ENCODE data around the gene GID4.

Gene GID4

DNA sequence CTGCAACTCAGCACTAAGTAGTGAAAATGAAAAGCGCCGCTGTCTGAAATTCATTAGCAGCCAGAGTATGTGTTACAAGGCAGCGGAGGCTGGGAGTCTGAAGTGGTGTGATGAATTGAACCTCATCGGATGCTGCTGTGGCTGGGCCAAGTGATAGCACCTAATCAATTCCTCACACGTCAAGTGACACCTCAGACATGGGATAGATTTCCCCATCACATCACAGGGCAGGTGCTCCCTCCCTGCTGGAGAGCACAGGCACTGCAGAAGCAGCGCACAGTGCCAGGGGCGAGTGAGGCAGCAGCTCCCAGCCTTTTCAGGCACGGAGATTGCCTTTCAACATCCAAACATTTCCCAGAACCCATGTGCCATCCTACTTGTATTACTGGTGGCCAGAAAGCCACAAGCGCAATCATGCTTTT lies 34.3 kb upstream of the GID4 start:
- Histone ChIP-seq H3K18ac (ENCODE audit: low read depth in 1 of 2, low read length in 2 of 2) (no peak overlapping the region), H2AFZ (ENCODE audit: low read depth, low read length) (no peak overlapping the region)
- 82% methylated on average over 8 of the region's 9 CpGs for WGBS

DNA sequence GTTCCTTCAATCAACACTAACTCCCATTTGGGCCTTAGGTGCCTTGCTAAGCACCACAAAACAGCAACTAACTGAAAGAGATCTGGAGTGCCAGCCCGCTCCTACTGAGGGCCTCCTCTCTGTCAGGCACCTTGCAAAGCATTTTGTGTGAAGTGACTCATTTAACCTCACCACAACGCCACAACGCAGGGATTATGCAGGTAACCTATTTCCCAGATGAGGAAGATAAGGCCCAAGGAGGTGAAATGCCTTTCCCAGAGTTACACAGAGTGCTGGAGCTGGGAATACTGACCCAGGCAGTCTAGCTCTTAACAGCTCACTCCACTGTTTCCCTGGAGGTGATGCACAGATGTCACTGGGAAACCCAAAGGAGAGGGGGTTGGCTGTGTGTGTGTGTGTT lies 33.7 kb upstream of the GID4 start:
- 96% methylated on average over 3 of the region's 3 CpGs for WGBS
- Histone ChIP-seq H3K9me3 (ENCODE audit: control insufficient read depth, low read length) (peaks cover 4% of the 10 kb centered on the region), H3K27me3 (ENCODE audit: control insufficient read depth in 1 of 2, insufficient read depth in 1 of 2, low read length in 2 of 2) (no peaks in the 10 kb centered on the region), H3K4me3 (ENCODE audit: insufficient read depth in 1 of 2, low read depth in 1 of 2, low read length in 2 of 2) (no peak overlapping the region), H2AFZ (ENCODE audit: low read depth, low read length) (no peak overlapping the region), H3K18ac (ENCODE audit: low read depth in 1 of 2, low read length in 2 of 2) (no peak overlapping the region), H3K79me1 (replicated peaks; ENCODE audit: low read length, poor library complexity, severe bottlenecking) (no peaks in the 10 kb centered on the region), H2BK12ac (ENCODE audit: low read length in 2 of 2) (no peak overlapping the region), H2AK5ac (ENCODE audit: low read length, severe bottlenecking) (no peak overlapping the region), H3K4ac (ENCODE audit: low read depth in 1 of 2, low read length in 2 of 2) (no peak overlapping the region), H3K14ac (ENCODE audit: low read length in 2 of 2) (no peak overlapping the region), H3K27ac (ENCODE audit: low read length, poor library complexity, severe bottlenecking) (no peak overlapping the region), H4K8ac (ENCODE audit: low read length) (no peak overlapping the region), H2BK120ac (ENCODE audit: low read depth, low read length) (no peak overlapping the region), H3K23ac (ENCODE audit: low read length in 2 of 2) (no peak overlapping the region), H2BK5ac (ENCODE audit: low read depth, low read length, poor library complexity, severe bottlenecking) (no peak overlapping the region), H3K9ac (ENCODE audit: low read length) (no peak overlapping the region), H4K91ac (ENCODE audit: low read length) (no peak overlapping the region), H3K4me1 (ENCODE audit: control insufficient read depth, insufficient read depth, low read depth, low read length) (peaks cover 27% of the 10 kb centered on the region), H3K36me3 (ENCODE audit: control insufficient read depth in 1 of 2, insufficient read depth in 2 of 2, low read depth in 1 of 2, low read length in 2 of 2) (peaks cover 5 to 21% of the 10 kb centered on the region in 2 experiments), H3K4me2 (ENCODE audit: low read length, poor library complexity, severe bottlenecking) (no peak overlapping the region), H2BK15ac (ENCODE audit: low read depth, poor library complexity, severe bottlenecking) (no peak overlapping the region)
- DNase-seq = no peak

More for the DNA sequence above, 34.3 kb upstream of the GID4 start:
- Histone ChIP-seq H3K4ac (ENCODE audit: low read depth in 1 of 2, low read length in 2 of 2) (no peak overlapping the region), H2BK5ac (ENCODE audit: low read depth, low read length, poor library complexity, severe bottlenecking) (no peak overlapping the region), H3K4me1 (ENCODE audit: control insufficient read depth, insufficient read depth, low read depth, low read length) (peaks cover 24% of the 10 kb centered on the region), H4K8ac (ENCODE audit: low read length) (no peak overlapping the region), H3K27ac (ENCODE audit: low read length, poor library complexity, severe bottlenecking) (no peak overlapping the region), H2BK15ac (ENCODE audit: low read depth, poor library complexity, severe bottlenecking) (no peak overlapping the region), H2AK5ac (ENCODE audit: low read length, severe bottlenecking) (peak overlapping the region; percentile 46), H3K79me1 (replicated peaks; ENCODE audit: low read length, poor library complexity, severe bottlenecking) (no peaks in the 10 kb centered on the region), H3K4me3 (ENCODE audit: insufficient read depth in 1 of 2, low read depth in 1 of 2, low read length in 2 of 2) (no peak overlapping the region), H3K23ac (ENCODE audit: low read length in 2 of 2) (no peak overlapping the region), H3K9me3 (ENCODE audit: control insufficient read depth, low read length) (no peaks in the 10 kb centered on the region), H4K91ac (ENCODE audit: low read length) (no peak overlapping the region), H2BK120ac (ENCODE audit: low read depth, low read length) (no peak overlapping the region), H3K9ac (ENCODE audit: low read length) (no peak overlapping the region), H3K14ac (ENCODE audit: low read length in 2 of 2) (no peak overlapping the region), H3K36me3 (ENCODE audit: control insufficient read depth in 1 of 2, insufficient read depth in 2 of 2, low read depth in 1 of 2, low read length in 2 of 2) (peaks cover 5 to 18% of the 10 kb centered on the region in 2 experiments), H2BK12ac (ENCODE audit: low read length in 2 of 2) (no peak overlapping the region), H3K4me2 (ENCODE audit: low read length, poor library complexity, severe bottlenecking) (no peak overlapping the region), H3K27me3 (ENCODE audit: control insufficient read depth in 1 of 2, insufficient read depth in 1 of 2, low read length in 2 of 2) (no peaks in the 10 kb centered on the region)
- DNase-seq = no peak

DNA sequence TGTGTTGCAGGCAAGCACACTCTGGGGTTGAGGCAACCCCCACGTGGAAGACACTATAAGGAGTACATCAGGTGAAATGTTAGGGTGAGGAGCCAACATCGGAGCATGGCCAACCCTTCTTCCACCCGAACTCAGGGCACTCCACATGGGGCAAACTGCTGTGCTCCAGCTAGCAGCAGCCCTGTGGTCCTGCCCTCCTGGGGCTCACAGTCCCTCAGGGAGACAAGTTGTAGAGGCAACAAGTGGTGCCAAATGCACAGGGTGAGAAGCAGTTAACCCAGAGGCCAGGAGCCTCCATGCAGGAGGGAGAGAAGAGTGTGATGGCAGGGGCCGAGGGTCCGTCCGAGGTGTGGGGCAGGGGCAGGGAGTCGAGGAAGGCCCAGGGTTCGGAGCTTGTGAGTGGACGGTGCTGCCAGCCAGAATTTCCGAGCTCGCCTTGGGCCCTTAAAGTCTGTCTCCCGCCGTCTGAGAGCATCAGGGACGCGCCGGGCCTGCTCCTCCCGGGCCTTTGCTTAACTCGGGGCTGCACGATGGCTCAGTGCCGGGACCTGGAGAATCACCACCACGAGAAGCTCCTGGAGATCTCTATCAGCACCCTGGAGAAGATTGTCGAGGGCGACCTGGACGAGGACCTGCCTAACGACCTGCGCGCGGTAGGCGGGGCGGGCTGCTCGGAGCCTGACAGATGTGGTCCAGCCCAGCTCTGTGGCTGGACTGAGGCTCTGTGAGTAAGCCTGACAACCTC lies 32.5 kb upstream of the GID4 start:
- Histone ChIP-seq H3K23ac (ENCODE audit: low read length in 2 of 2) (no peak overlapping the region), H3K36me3 (ENCODE audit: control insufficient read depth in 1 of 2, insufficient read depth in 2 of 2, low read depth in 1 of 2, low read length in 2 of 2) (peaks cover 7 to 28% of the 10 kb centered on the region in 2 experiments), H3K18ac (ENCODE audit: low read depth in 1 of 2, low read length in 2 of 2) (no peak overlapping the region), H3K4ac (ENCODE audit: low read depth in 1 of 2, low read length in 2 of 2) (no peak overlapping the region), H2BK12ac (ENCODE audit: low read length in 2 of 2) (no peak overlapping the region), H2AFZ (ENCODE audit: low read depth, low read length) (no peak overlapping the region), H2AK5ac (ENCODE audit: low read length, severe bottlenecking) (peak overlapping the region; percentile 5), H3K27me3 (ENCODE audit: control insufficient read depth in 1 of 2, insufficient read depth in 1 of 2, low read length in 2 of 2) (no peaks in the 10 kb centered on the region), H2BK120ac (ENCODE audit: low read depth, low read length) (no peak overlapping the region), H3K4me3 (ENCODE audit: insufficient read depth in 1 of 2, low read depth in 1 of 2, low read length in 2 of 2) (no peak overlapping the region), H3K79me1 (replicated peaks; ENCODE audit: low read length, poor library complexity, severe bottlenecking) (no peaks in the 10 kb centered on the region), H4K91ac (ENCODE audit: low read length) (no peak overlapping the region), H3K9me3 (ENCODE audit: control insufficient read depth, low read length) (peaks cover 6% of the 10 kb centered on the region), H4K8ac (ENCODE audit: low read length) (no peak overlapping the region), H3K9ac (ENCODE audit: low read length) (no peak overlapping the region), H3K4me2 (ENCODE audit: low read length, poor library complexity, severe bottlenecking) (no peak overlapping the region), H2BK5ac (ENCODE audit: low read depth, low read length, poor library complexity, severe bottlenecking) (no peak overlapping the region), H3K14ac (ENCODE audit: low read length in 2 of 2) (no peak overlapping the region), H3K4me1 (ENCODE audit: control insufficient read depth, insufficient read depth, low read depth, low read length) (peaks cover 27% of the 10 kb centered on the region), H2BK15ac (ENCODE audit: low read depth, poor library complexity, severe bottlenecking) (no peak overlapping the region), H3K27ac (ENCODE audit: low read length, poor library complexity, severe bottlenecking) (no peak overlapping the region)
- WGBS = 86% methylated on average over 21 of the region's 31 CpGs
- no peak for DNase-seq

DNA sequence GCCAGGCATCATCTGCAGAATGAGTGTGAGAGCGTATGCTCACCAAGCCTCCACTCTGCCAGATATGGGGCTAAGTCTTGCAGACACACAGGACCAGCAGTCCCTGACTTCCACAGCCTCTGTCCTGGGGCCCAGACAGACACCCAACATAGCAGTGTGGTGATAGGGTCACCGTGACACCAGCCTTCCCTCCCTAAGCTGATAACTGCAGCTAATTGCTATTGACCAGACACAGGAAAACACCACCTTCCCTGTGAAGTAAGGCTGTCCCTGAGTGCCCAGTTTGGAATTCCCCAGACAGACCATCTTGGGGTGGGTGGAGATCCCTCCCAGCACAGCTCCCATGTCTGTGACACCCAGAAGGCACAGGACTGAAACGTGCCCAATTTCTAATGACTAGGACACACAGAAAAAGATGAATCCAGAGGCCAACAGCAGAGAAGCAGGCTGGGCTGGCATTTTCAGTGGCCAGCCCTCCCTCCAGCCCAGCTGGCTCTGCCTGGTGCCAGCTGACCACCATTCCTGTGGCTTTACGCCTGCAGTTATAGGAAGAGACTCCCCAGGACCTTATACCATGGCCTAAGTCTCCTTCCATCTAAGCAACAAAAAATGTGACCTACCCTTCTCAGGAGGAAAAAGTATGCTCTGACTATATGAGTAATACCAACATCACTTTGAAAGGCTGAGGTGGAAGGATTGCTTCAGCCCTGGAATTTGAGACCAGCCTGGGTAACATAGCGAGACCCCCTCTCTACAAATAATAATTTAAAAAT lies 30.5 kb upstream of the GID4 start:
- Histone ChIP-seq H3K79me1 (replicated peaks; ENCODE audit: low read length, poor library complexity, severe bottlenecking) (no peaks in the 10 kb centered on the region), H2BK15ac (ENCODE audit: low read depth, poor library complexity, severe bottlenecking) (no peak overlapping the region), H3K27me3 (ENCODE audit: control insufficient read depth in 1 of 2, insufficient read depth in 1 of 2, low read length in 2 of 2) (no peaks in the 10 kb centered on the region), H3K23ac (ENCODE audit: low read length in 2 of 2) (no peak overlapping the region), H2BK120ac (ENCODE audit: low read depth, low read length) (no peak overlapping the region), H2AFZ (ENCODE audit: low read depth, low read length) (no peak overlapping the region), H3K18ac (ENCODE audit: low read depth in 1 of 2, low read length in 2 of 2) (no peak overlapping the region), H3K14ac (ENCODE audit: low read length in 2 of 2) (no peak overlapping the region), H3K4me2 (ENCODE audit: low read length, poor library complexity, severe bottlenecking) (no peak overlapping the region), H2AK5ac (ENCODE audit: low read length, severe bottlenecking) (peak overlapping the region; percentile 1), H2BK5ac (ENCODE audit: low read depth, low read length, poor library complexity, severe bottlenecking) (no peak overlapping the region), H3K27ac (ENCODE audit: low read length, poor library complexity, severe bottlenecking) (peak overlapping the region; percentile 67), H3K4ac (ENCODE audit: low read depth in 1 of 2, low read length in 2 of 2) (no peak overlapping the region), H4K91ac (ENCODE audit: low read length) (no peak overlapping the region), H3K4me3 (ENCODE audit: insufficient read depth in 1 of 2, low read depth in 1 of 2, low read length in 2 of 2) (no peak overlapping the region), H3K9me3 (ENCODE audit: control insufficient read depth, low read length) (peaks cover 6% of the 10 kb centered on the region), H2BK12ac (ENCODE audit: low read length in 2 of 2) (no peak overlapping the region), H3K9ac (ENCODE audit: low read length) (no peak overlapping the region), H3K36me3 (ENCODE audit: control insufficient read depth in 1 of 2, insufficient read depth in 2 of 2, low read depth in 1 of 2, low read length in 2 of 2) (peaks cover 7 to 28% of the 10 kb centered on the region in 2 experiments), H4K8ac (ENCODE audit: low read length) (no peak overlapping the region), H3K4me1 (ENCODE audit: control insufficient read depth, insufficient read depth, low read depth, low read length) (peaks cover 27% of the 10 kb centered on the region)
- 78% methylated on average over 3 of the region's 5 CpGs for WGBS
- peak; percentile 14 for DNase-seq
